HG03378 (cell line): ENCODE measurements around the gene STEAP1B.
"Not testable (repeated sequence)": the region's sequence is repeated elsewhere in the genome, so short reads cannot be mapped to it uniquely, and the experiment has no call there.

Source experiments
- ATAC-seq: cut with Tn5 transposase; IDR thresholded peaks from one replicate; pipeline ENCODE4 v1.9.1; 2021; ENCODE audit warnings: mild to moderate bottlenecking, moderate library complexity; ENCODE audit not compliant: unreplicated experiment

The STEAP1B gene

GRCh38 chr7:22460363-22460988 is 39.5 kb downstream of the STEAP1B start:
- no peak for ATAC-seq

- ATAC-seq = no peak
Observed at GRCh38 chr7:22457471-22457870, 42.5 kb downstream of the STEAP1B start.

- ATAC-seq = no peak
Observed at GRCh38 chr7:22454446-22454845, 45.5 kb downstream of the STEAP1B start.

- ATAC-seq = no peak
Observed at GRCh38 chr7:22452960-22453558, 46.9 kb downstream of the STEAP1B start.

GRCh38 chr7:22452142-22452959 is 47.6 kb downstream of the STEAP1B start:
- ATAC-seq = no peak

- not testable (repeated sequence) for ATAC-seq
Observed at GRCh38 chr7:22450013-22450412, 50.0 kb downstream of the STEAP1B start.

- ATAC-seq = peak; percentile 90
Observed at GRCh38 chr7:22447762-22448161, 52.2 kb downstream of the STEAP1B start.

GRCh38 chr7:22447008-22447407 is 53.0 kb downstream of the STEAP1B start:
- peak; percentile 25 for ATAC-seq

GRCh38 chr7:22445853-22446252 is 54.1 kb downstream of the STEAP1B start:
- no peak for ATAC-seq

- ATAC-seq = no peak
Observed at GRCh38 chr7:22445140-22445743, 54.7 kb downstream of the STEAP1B start.

GRCh38 chr7:22444181-22444971 is 55.6 kb downstream of the STEAP1B start:
- peak; percentile 20 for ATAC-seq

- no peak for ATAC-seq
Observed at GRCh38 chr7:22443370-22444180, 56.4 kb downstream of the STEAP1B start.

- ATAC-seq = no peak
Observed at GRCh38 chr7:22442882-22443369, 57.1 kb downstream of the STEAP1B start.

- no peak for ATAC-seq
Observed at GRCh38 chr7:22442187-22442881, 57.7 kb downstream of the STEAP1B start.

- no peak for ATAC-seq
Observed at GRCh38 chr7:22441157-22441556, 58.8 kb downstream of the STEAP1B start.

- no peak for ATAC-seq
Observed at GRCh38 chr7:22438994-22439393, 61.0 kb downstream of the STEAP1B start.

GRCh38 chr7:22436552-22436951 is 63.4 kb downstream of the STEAP1B start:
- not testable (repeated sequence) for ATAC-seq

GRCh38 chr7:22435720-22436119 is 64.3 kb downstream of the STEAP1B start:
- peak; percentile 11 for ATAC-seq

- ATAC-seq = peak; percentile 87
Observed at GRCh38 chr7:22435105-22435504, 64.9 kb downstream of the STEAP1B start.
